ENCODE measurements around the gene ASF1A. TPM values are rescaled to one million over a fixed set of nuclear protein-coding genes. Genes with fewer than 3 reads are reported as not detected.

The ASF1A gene
- total and polyA plus RNA-seq, 9 of the 15 experiments (the other 6 are each of a cell fraction or from before 2014, with no cell fraction given): 31.5 to 45.3 (median 34.8) TPM

DNA sequence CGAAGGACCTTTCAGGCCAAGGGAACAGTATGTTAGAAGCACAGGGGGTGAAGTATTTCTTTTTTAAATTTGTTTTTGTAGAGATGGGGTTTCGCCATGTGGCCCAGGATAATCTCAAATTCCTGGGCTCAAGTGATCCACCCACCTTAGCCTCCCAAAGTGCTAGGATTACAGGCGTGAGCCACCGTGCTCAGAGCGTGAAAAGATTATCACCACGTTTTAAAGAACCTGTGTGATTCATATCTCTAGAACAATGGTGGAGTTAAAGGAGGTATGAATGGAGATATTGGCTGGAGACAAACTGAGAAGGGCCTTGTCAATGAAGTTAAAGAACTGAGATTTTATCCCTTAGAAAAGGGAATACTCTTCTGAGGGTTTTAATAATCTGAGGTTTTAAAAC is 9.7 kb downstream of the ASF1A start:
- Histone ChIP-seq H3K9me1 (ENCODE audit: control insufficient read depth, insufficient read depth, low read length) (no peaks in the 10 kb centered on the region), H3K27ac (ENCODE audit: extremely low read depth, low read depth, low read length) (no peak overlapping the region), H3K9me3 (replicated peaks; ENCODE audit: control insufficient read depth, insufficient read depth, low read depth, low read length) (no peaks in the 10 kb centered on the region), H3K4me1 (replicated peaks in 1 of 2; ENCODE audit: control insufficient read depth in 2 of 2, insufficient read depth in 2 of 2, low read length in 2 of 2) (peaks cover 0 to 9% of the 10 kb centered on the region in 2 experiments; a peak in 2 of 5 replicates), H3K4me3 (no peak overlapping the region), H3K4me2 (ENCODE audit: insufficient read depth, low read length) (no peak overlapping the region), H4K20me1 (replicated peaks; ENCODE audit: control insufficient read depth, insufficient read depth, low read length) (no peaks in the 10 kb centered on the region), H3K9ac (ENCODE audit: insufficient read depth in 1 of 2, low read depth in 2 of 2, low read length in 2 of 2) (no peak overlapping the region), H3K36me3 (ENCODE audit: control insufficient read depth, insufficient read depth, low read length) (peaks cover 98% of the 10 kb centered on the region), H3K79me2 (ENCODE audit: control insufficient read depth, insufficient read depth, low read length) (peaks cover 56% of the 10 kb centered on the region), H3K27me3 (ENCODE audit: control insufficient read depth in 2 of 2, insufficient read depth in 2 of 2, low read length in 2 of 2) (no peaks in the 10 kb centered on the region), H2AFZ (ENCODE audit: low read depth, low read length) (no peak overlapping the region)
- POLR2A ChIA-PET: interaction anchor here (1.8 to 3.1 kb wide), 2 partner anchors 9 to 10 kb away, joined by 4 to 14 read pairs; partner anchors contain the start of gene ASF1A
- BruUV-seq (replicated peaks): no TSS peak
- in situ Hi-C loops (cut with MboI): no loop called here
- no peak for DNase-seq (ENCODE audit: extremely low read depth in 1 of 4, low spot score in 3 of 4)
- no peak for ATAC-seq
- intact Hi-C loops (cut with micrococcal nuclease): no loop called here
- 83% methylated on average over 6 of the region's 6 CpGs for WGBS (ENCODE audit: insufficient coverage, low coverage, missing lambda C conversion rate)
- TF ChIP-seq NKRF (IDR thresholded peaks at IDR 0.05; ENCODE audit: borderline replicate concordance) (no peak), POLR2H (tag; IDR thresholded peaks at IDR 0.05; ENCODE audit: low read depth) (no peak), MLX (CRISPR knock-in tag; conservative IDR thresholded peaks at IDR 0.05) (no peak), TEAD1 (CRISPR knock-in tag; IDR thresholded peaks at IDR 0.05) (no peak), CTBP1 (IDR thresholded peaks at IDR 0.05; ENCODE audit: borderline replicate concordance) (no peak)
- TF ChIP-seq, protein P1, sequence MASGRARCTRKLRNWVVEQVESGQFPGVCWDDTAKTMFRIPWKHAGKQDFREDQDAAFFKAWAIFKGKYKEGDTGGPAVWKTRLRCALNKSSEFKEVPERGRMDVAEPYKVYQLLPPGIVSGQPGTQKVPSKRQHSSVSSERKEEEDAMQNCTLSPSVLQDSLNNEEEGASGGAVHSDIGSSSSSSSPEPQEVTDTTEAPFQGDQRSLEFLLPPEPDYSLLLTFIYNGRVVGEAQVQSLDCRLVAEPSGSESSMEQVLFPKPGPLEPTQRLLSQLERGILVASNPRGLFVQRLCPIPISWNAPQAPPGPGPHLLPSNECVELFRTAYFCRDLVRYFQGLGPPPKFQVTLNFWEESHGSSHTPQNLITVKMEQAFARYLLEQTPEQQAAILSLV (tag; IDR thresholded peaks at IDR 0.05): no peak
- TF ChIP-seq, protein P2, sequence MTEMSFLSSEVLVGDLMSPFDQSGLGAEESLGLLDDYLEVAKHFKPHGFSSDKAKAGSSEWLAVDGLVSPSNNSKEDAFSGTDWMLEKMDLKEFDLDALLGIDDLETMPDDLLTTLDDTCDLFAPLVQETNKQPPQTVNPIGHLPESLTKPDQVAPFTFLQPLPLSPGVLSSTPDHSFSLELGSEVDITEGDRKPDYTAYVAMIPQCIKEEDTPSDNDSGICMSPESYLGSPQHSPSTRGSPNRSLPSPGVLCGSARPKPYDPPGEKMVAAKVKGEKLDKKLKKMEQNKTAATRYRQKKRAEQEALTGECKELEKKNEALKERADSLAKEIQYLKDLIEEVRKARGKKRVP (CRISPR knock-in tag; IDR thresholded peaks at IDR 0.05): no peak
- peak; percentile 26 for FAIRE-seq
- CTCF ChIA-PET (ENCODE audit: low intra/inter-chr PET ratio): no interaction called here
